ENCODE results near the gene STRN4.

The STRN4 gene

DNA sequence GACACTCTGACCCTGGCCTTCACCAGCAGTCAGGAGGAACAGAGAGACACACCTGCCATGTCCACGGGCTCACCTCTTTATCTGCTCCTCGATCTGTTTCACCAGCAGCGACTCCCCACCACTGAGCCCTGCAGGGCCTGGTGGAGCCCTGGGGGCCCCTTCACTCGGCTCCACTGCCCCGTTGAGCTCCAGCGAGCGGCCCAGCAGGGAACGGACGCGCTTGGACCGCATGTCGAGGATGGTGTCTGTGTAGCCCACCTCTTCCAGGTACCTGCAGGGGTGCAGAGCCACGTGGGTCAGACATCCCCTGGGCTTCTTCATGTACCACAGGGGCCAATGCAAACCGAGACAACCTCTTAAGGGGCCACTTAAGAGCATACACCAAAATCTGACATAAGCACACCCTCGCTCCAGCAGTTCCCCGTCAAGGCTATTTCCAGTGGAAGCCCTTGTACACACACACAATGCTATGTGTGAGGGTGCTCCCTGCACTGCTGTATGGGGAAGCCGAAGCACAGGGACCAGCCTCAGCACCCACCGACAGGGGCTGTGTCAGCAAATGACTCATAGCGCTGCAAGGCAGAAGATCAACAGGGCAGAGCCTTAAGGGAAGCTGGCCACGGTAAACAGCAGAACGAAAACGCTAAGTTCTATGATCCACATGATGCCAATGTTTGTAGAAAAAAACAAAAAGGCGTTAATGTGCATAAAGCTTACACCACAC is 13.1 kb downstream of the STRN4 start:
- in situ Hi-C loops (cut with HindIII; ENCODE audit: low pct_unique_long_range_greater_than_20kb, low sequenced_read_pairs) = no loop called here
- DNase-seq (ENCODE audit: low read depth in 1 of 2, low spot score in 1 of 2) = no peak

DNA sequence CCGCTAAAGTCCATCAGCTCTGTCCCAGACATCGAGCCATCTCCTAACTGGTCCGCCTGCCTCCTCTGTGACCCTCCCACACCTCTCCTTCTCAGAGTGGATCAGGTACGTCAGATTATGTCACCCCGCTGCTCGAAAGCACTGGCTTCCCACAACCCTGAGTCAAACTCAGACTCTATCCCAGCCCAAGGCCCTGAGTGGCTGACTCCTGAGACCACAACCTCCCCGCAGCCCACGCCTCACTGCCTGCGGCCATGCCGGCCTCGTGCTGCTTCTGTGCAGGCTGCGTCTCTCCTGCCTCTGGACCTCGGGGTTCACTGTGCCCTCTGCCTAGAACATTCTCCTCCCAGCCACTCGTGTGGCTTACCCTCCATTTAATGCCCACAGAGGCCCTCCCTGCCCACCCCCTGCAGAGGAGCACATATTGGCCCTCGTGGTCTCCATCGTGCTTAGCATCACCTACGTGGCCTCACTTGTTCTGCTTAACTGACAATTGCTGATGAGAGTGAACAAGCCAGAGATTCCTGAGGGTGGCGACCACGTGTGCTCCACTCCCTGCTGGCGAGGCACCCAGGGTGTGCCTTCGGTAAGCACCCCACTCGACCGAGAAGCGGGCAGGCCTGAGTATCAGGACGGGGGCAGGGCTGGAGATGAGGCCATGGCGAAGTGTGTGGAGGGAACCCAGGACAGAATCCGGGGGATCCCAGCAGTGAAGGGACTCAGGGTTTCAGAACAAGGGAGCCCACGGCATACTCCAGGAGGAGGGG is 13.9 kb downstream of the STRN4 start:
- no peak for TF ChIP-seq JUND (IDR thresholded peaks at IDR 0.05; ENCODE audit: low read depth)
- no peak for DNase-seq (ENCODE audit: low read depth in 1 of 2, low spot score in 1 of 2)
- in situ Hi-C loops (cut with HindIII; ENCODE audit: low pct_unique_long_range_greater_than_20kb, low sequenced_read_pairs) = no loop called here

More for the DNA sequence above, 13.1 kb downstream of the STRN4 start:
- TF ChIP-seq JUND (IDR thresholded peaks at IDR 0.05; ENCODE audit: low read depth) = no peak

DNA sequence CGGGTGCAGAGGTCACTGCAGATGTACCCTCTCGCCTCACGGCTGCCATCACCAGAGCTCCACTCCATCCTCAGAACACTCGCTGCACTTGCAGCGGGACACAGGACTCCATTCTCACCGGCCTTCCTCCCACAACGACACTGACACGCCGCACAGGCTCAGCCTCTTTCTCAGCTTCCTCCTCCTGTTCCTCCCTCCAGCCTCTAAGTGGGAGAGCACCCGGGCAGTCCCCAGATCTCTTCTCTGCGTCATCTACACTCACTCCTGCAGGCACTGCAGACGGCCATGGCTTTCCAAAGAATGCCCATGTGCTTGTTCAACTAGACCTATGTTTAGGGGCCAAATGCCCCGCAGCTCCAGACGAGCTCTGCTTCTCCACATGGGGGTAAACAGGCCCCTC is 14.7 kb downstream of the STRN4 start:
- TF ChIP-seq JUND (IDR thresholded peaks at IDR 0.05; ENCODE audit: low read depth) = no peak
- in situ Hi-C loops (cut with HindIII; ENCODE audit: low pct_unique_long_range_greater_than_20kb, low sequenced_read_pairs) = no loop called here
- DNase-seq (ENCODE audit: low read depth in 1 of 2, low spot score in 1 of 2) = no peak

DNA sequence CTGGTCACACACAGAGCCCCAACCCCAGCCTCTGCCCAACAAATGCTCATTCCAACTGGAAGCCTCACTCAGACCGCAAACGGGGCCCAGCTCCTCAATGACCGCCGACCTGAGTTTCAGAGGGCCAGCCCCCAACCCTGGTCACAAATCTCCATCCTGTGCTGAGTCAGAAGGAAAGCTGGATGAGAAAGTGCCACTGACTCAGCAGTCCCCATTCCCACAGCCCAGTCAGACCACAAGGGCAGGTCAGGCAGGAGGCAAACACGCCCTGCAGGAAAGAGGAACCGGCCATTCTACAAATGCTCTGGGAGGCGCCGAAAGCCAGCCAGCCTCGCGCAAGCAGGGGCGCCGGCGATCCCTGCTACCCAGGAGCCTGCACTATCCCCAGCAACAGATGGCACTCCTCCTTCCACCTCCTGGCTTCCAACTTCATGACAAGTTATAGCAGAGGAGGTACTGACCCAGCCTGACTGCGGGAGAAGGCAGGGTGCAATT is 15.2 kb downstream of the STRN4 start:
- TF ChIP-seq JUND (IDR thresholded peaks at IDR 0.05; ENCODE audit: low read depth) = no peak
- peak; percentile 73 to 89 for DNase-seq (ENCODE audit: low read depth in 1 of 2, low spot score in 1 of 2)
- in situ Hi-C loops (cut with HindIII; ENCODE audit: low pct_unique_long_range_greater_than_20kb, low sequenced_read_pairs) = no loop called here

DNA sequence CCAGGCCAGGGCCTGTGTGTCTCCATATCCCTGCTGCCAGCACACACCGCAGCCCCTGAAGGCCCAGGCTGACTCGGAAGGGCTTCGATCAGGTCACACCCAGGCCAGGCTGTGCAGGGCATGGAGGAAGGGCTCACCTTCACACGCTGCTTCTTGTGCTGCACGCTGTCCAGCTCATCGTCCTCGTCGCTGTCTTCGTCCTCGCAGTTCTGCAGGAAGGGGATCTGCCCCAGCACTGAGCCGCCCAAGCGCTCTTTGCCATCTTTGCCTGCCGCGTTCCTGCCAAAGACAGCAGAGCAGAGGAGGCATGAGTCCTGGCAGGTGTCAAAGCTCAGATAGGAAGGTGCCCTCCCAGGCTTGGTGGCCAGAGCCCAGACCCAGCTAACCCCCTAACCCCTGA is 15.7 kb downstream of the STRN4 start:
- no peak for TF ChIP-seq JUND (IDR thresholded peaks at IDR 0.05; ENCODE audit: low read depth)
- in situ Hi-C loops (cut with HindIII; ENCODE audit: low pct_unique_long_range_greater_than_20kb, low sequenced_read_pairs) = no loop called here

DNA sequence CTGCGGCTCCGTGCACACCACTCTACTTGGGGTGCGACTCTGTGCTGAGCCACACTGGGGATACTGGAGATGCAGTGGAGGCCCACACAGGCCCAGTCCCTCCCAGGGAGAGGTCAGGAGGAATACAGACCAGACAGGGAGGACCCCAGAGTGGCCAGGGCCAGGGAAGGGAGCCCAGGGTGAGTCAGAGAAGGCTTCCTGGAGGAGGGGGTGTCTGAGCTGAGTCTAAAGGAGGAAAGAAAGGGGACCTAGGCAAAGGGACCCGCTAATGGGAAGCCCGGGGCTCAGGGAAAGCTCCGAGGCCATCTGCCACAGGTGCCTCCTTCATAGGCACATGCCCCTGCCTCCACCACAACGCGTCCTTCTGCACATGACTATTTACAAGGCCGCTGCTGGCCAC is 16.1 kb downstream of the STRN4 start:
- DNase-seq (ENCODE audit: low read depth in 1 of 2, low spot score in 1 of 2) = no peak
- in situ Hi-C loops (cut with HindIII; ENCODE audit: low pct_unique_long_range_greater_than_20kb, low sequenced_read_pairs) = no loop called here
- TF ChIP-seq JUND (IDR thresholded peaks at IDR 0.05; ENCODE audit: low read depth) = no peak

More for the DNA sequence above, 15.7 kb downstream of the STRN4 start:
- DNase-seq (ENCODE audit: low read depth in 1 of 2, low spot score in 1 of 2) = no peak

DNA sequence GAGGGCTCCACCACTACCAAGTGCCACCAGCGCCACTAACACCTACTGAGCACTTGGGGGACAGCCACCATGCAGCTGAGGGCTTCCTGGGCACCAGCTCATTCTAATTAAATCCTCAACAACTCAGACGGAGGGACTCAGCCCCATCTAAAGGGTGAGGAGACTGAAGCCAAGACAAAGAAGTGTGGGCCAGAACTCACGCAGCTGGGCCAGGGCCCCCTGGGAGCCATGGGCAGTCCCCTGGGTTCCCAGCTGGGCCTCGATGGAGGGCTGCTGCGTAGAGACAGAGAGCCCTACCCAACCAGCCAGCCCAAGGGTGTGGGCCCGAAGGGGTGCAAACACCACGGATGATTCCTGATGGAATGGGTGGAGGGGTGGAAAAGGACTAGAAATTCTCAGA is 16.6 kb downstream of the STRN4 start:
- in situ Hi-C loops (cut with HindIII; ENCODE audit: low pct_unique_long_range_greater_than_20kb, low sequenced_read_pairs) = no loop called here
- no peak for TF ChIP-seq JUND (IDR thresholded peaks at IDR 0.05; ENCODE audit: low read depth)
- DNase-seq (ENCODE audit: low read depth in 1 of 2, low spot score in 1 of 2) = no peak

DNA sequence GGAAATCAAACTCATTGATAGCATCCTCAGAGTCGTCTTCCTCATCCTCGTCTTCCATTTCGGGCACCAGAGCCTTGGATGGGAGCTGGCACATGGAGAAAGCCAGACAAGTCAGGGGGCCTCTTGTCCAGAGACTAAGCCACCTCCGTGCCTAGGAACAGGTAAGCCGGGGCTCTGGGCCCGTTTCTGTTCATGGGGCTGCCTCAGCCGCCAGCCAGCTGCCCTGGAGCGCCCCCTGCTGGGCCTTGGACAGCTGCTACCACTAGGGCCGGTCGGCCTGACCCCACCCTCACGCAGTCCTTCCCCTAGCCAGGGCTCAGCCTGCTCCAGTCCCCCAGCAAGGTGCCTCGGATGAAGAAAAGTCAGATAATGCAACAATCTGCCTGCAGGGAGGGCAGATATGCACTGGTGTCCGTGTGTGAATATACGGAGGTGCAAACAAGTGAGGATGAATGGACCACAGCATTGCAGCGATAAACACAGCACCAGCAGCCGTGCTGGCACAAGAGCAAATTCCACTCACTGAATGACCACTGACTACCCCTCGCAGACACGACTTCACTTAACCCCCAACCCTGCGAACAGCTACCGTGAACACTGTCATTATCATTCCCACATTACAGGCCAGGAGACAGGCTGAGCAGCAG is 17.4 kb downstream of the STRN4 start:
- TF ChIP-seq JUND (IDR thresholded peaks at IDR 0.05; ENCODE audit: low read depth) = no peak
- in situ Hi-C loops (cut with HindIII; ENCODE audit: low pct_unique_long_range_greater_than_20kb, low sequenced_read_pairs) = no loop called here
- peak; percentile 59 to 65 for DNase-seq (ENCODE audit: low read depth in 1 of 2, low spot score in 1 of 2)

DNA sequence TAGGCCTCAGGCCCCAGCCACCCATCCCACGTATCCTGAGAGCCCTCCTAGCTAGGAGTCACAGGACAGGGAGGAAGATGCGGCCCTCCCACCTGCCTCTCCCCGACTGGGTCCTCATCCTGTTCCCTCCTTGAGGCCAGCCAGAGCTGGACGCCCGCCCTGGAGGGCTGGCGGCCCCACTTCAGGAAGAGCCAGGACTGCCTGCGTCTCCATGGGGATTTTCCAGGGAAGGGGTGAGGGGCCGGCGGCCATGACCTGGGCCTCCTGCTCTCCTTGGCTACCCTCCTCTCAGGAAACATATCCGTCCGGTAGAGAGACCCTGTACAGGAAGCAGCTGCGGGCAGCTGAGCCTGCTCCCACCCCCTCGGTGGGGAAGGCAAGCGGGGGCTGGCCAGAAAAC is 18.0 kb downstream of the STRN4 start:
- TF ChIP-seq JUND (IDR thresholded peaks at IDR 0.05; ENCODE audit: low read depth) = no peak

DNA sequence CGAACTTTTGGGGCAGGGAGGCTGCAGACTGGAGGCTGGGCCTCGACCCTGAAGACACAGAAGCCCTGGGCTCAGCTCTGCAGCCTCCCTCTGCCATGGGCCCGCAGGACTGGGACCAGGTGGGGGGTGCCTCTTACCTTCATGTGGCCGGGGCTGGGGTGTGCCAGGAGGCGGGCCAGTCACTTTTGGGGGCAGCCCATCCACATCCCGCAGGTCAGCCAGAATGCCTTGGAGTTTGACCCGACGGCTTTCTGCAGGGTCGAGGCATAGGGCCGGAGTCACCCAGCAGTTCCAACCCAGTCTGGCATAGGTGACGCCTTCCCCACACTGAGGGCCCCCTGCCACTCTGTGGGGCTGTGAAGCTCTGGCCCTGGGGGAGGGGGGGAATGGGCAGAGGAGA is 18.5 kb downstream of the STRN4 start:
- in situ Hi-C loops (cut with HindIII; ENCODE audit: low pct_unique_long_range_greater_than_20kb, low sequenced_read_pairs) = no loop called here
- no peak for DNase-seq (ENCODE audit: low read depth in 1 of 2, low spot score in 1 of 2)
- TF ChIP-seq JUND (IDR thresholded peaks at IDR 0.05; ENCODE audit: low read depth) = no peak

More for the DNA sequence above, 18.0 kb downstream of the STRN4 start:
- in situ Hi-C loops (cut with HindIII; ENCODE audit: low pct_unique_long_range_greater_than_20kb, low sequenced_read_pairs) = no loop called here
- DNase-seq (ENCODE audit: low read depth in 1 of 2, low spot score in 1 of 2) = no peak

DNA sequence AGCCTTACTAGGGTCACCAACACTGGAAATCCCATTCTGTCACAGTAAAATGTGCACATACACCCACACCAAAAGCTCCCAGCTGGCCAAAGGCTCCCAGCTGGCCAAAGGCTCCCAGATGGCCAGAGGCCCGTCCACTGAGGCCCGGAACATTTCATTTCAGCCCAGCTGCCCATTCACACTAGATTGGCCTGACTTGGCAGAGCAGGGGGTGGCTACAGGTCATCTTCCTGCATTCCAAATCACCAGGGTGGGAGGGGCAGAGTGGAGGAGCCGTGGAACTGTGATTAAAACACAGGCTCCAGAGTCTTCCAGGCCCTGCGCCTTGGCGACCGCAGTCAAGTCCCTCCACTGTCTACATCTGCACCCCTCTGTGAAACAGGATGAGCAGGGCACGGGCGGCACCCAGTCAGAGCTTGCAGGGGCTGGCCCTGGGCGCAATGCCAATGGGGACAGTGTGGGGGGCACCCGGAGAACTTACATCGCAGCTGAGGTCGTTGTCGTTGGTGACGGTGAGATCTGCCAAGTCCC is 19.2 kb downstream of the STRN4 start:
- TF ChIP-seq JUND (IDR thresholded peaks at IDR 0.05; ENCODE audit: low read depth) = no peak
- in situ Hi-C loops (cut with HindIII; ENCODE audit: low pct_unique_long_range_greater_than_20kb, low sequenced_read_pairs) = no loop called here

DNA sequence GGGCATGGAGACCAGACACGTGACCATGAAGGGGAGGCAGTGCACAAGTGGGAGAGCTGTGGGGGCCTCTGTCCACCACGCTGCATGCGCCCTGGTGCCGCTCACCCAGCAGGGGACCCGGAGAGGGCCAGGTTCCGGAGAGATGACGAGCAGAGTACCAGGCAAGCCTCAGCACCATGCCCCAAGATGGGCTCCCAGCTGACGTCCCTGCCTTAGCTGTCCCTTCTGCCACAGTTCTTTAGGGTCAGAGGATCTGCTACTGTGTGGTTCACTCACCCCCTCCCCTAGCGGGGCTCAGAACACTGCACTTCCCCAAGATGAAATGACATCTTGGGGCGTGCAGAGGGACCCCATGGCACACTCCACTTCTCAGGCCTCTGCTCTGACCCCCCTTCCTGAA is 19.7 kb downstream of the STRN4 start:
- TF ChIP-seq JUND (IDR thresholded peaks at IDR 0.05; ENCODE audit: low read depth) = no peak
- DNase-seq (ENCODE audit: low read depth in 1 of 2, low spot score in 1 of 2) = no peak
- in situ Hi-C loops (cut with HindIII; ENCODE audit: low pct_unique_long_range_greater_than_20kb, low sequenced_read_pairs) = no loop called here

More for the DNA sequence above, 19.2 kb downstream of the STRN4 start:
- no peak for DNase-seq (ENCODE audit: low read depth in 1 of 2, low spot score in 1 of 2)

Measured in T47D (cell line).